ENCODE data around the gene EIF1B.

DNA sequence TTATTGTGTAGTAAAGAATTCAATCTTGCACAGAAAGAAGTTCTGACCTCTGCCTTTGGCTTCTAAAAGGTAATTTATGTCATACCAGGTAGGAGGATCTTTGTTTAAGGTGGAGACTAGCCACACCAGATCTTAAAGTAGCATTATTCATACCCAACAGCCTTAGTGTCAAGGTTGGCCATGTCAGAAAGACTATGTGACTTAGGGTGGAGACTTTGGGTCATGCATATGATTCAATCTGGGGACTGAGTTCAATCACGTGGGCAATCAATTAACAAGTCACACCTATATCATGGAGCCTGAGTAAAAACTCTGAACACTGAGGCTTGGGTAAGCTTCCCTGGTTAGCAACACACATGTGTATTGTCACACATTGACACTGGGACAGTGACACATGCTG lies 48.9 kb downstream of the EIF1B start:
- TF ChIP-seq, protein P1, sequence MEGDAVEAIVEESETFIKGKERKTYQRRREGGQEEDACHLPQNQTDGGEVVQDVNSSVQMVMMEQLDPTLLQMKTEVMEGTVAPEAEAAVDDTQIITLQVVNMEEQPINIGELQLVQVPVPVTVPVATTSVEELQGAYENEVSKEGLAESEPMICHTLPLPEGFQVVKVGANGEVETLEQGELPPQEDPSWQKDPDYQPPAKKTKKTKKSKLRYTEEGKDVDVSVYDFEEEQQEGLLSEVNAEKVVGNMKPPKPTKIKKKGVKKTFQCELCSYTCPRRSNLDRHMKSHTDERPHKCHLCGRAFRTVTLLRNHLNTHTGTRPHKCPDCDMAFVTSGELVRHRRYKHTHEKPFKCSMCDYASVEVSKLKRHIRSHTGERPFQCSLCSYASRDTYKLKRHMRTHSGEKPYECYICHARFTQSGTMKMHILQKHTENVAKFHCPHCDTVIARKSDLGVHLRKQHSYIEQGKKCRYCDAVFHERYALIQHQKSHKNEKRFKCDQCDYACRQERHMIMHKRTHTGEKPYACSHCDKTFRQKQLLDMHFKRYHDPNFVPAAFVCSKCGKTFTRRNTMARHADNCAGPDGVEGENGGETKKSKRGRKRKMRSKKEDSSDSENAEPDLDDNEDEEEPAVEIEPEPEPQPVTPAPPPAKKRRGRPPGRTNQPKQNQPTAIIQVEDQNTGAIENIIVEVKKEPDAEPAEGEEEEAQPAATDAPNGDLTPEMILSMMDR (IDR thresholded peaks at IDR 0.05) = no peak
- no peak for TF ChIP-seq POLR2A (IDR thresholded peaks at IDR 0.05)
